Prostate gland (tissue), 2 donors: ENCODE data around the gene HACD2. TPM values are rescaled to one million over a fixed set of nuclear protein-coding genes. Genes with fewer than 3 reads are reported as not detected.

Experiments
- DNase-seq: peaks from one replicate; pipeline ENCODE4 v3.0.0-alpha.2; 2019; ENCODE audit warnings: low spot score
- H3K27ac ChIP-seq, 2 donors: fragments of 200-600 bp; sonication (generic); 2 replicates each; pipeline ENCODE4 v1.5.1; 2017 to 2019
- H3K27me3 ChIP-seq: fragments of 200-600 bp; sonication (generic); replicated peaks from 2 replicates; pipeline ENCODE4 v1.5.1; 2019; ENCODE audit not compliant: insufficient read depth
- H3K36me3 ChIP-seq, 2 donors: fragments of 200-600 bp; sonication (generic); 1 replicate in 1 of 2; 2 replicates in 1 of 2; pipeline versions ENCODE4 v1.5.1 to v1.8.1; 2017 to 2019
- H3K4me1 ChIP-seq: fragments of 200-600 bp; sonication (generic); replicated peaks from 2 replicates; pipeline ENCODE4 v1.5.1; 2019
- H3K4me3 ChIP-seq, 2 donors: fragments of 200-600 bp; sonication (generic); 2 replicates each; pipeline ENCODE4 v1.5.1; 2017 to 2019
- H3K9me3 ChIP-seq: fragments of 200-600 bp; sonication (generic); 2 replicates; pipeline ENCODE4 v1.5.1; 2017
- CTCF ChIP-seq, 4 experiments: fragments of 200-600 bp in 2 of 4; fragments of 450-650 bp in 2 of 4; sonication (generic) in 2 of 4; IDR thresholded peaks; 1 replicate in 3 of 4; 2 replicates in 1 of 4; pipeline ENCODE4 v1.5.1; 2016 to 2019; ENCODE audit warnings: antibody characterized with exemption in 4 of 4, mild to moderate bottlenecking in 2 of 4, moderate library complexity in 2 of 4
- POLR2A ChIP-seq: fragments of 450-650 bp; IDR thresholded peaks from one replicate; pipeline ENCODE4 v1.6.1; 2016; ENCODE audit warnings: antibody characterized with exemption, mild to moderate bottlenecking
- POLR2AphosphoS5 ChIP-seq: sonication (generic); formaldehyde crosslinking; IDR thresholded peaks from one replicate; pipeline ENCODE4 v1.6.1; 2017; ENCODE audit warnings: antibody characterized with exemption
- WGBS: methylation state at CpG from one replicate; pipeline ENCODE4 v1.1.5; 2018; 5-methylcytosine and 5-hydroxymethylcytosine counted together
- intact Hi-C: fragments of 100-400 bp; cut with DNase I; formaldehyde crosslinking; loops from one replicate; pipeline ENCODE4 v1.14.2; 2022
- total RNA-seq, 2 donors: library from RNA; depleted of rRNA; stranded (reverse); fragments of >200 nt; gene quantifications; one replicate each; pipeline ENCODE4 v1.1.0, GENCODE V29; 2016

Gene HACD2
- total RNA-seq, 2 donors from 2014 or later, result 36.5 to 65.6 TPM

- DNase-seq, result no peak
- no peaks in the 10 kb centered on the region for H3K27me3 ChIP-seq
- WGBS, result 99% methylated on average over 2 of the region's 2 CpGs
- intact Hi-C loops, result no loop called here
- H3K27ac ChIP-seq, result no peak overlapping the region
- no peaks in the 10 kb centered on the region for H3K4me1 ChIP-seq
- H3K9me3 ChIP-seq, result no peaks in the 10 kb centered on the region
- H3K4me3 ChIP-seq, result no peak overlapping the region
- no peak for TF ChIP-seq CTCF (IDR thresholded peaks at IDR 0.05)
- no peak for TF ChIP-seq POLR2AphosphoS5
- no peak for TF ChIP-seq POLR2A
- no peaks in the 10 kb centered on the region for H3K36me3 ChIP-seq
Measured at GRCh38 chr3:123528130-123528529, 56.7 kb downstream of the HACD2 start.

- no peak overlapping the region for H3K4me3 ChIP-seq
- no peak for TF ChIP-seq POLR2AphosphoS5
- no peak for TF ChIP-seq CTCF (IDR thresholded peaks at IDR 0.05)
- TF ChIP-seq POLR2A, result no peak
- H3K9me3 ChIP-seq, result no peaks in the 10 kb centered on the region
- no peak overlapping the region for H3K27ac ChIP-seq
- DNase-seq, result no peak
- 92% methylated on average over 3 of the region's 3 CpGs for WGBS
- intact Hi-C loops, result no loop called here
- H3K36me3 ChIP-seq, result no peaks in the 10 kb centered on the region
- H3K4me1 ChIP-seq, result no peaks in the 10 kb centered on the region
- no peaks in the 10 kb centered on the region for H3K27me3 ChIP-seq
Measured at GRCh38 chr3:123527046-123527445, 57.8 kb downstream of the HACD2 start.

- Histone ChIP-seq H3K27ac (no peak overlapping the region), H3K4me1 (no peaks in the 10 kb centered on the region), H3K36me3 (no peaks in the 10 kb centered on the region), H3K9me3 (no peaks in the 10 kb centered on the region), H3K4me3 (no peak overlapping the region), H3K27me3 (no peaks in the 10 kb centered on the region)
- TF ChIP-seq POLR2AphosphoS5 (no peak), CTCF (IDR thresholded peaks at IDR 0.05) (no peak), POLR2A (no peak)
- 88% methylated on average over 1 of the region's 1 CpG for WGBS
- intact Hi-C loops, result no loop called here
- DNase-seq, result no peak
Measured at GRCh38 chr3:123526474-123526873, 58.4 kb downstream of the HACD2 start.

- Histone ChIP-seq H3K36me3 (no peaks in the 10 kb centered on the region), H3K9me3 (no peaks in the 10 kb centered on the region), H3K27ac (no peak overlapping the region), H3K4me1 (no peaks in the 10 kb centered on the region), H3K4me3 (no peak overlapping the region), H3K27me3 (no peaks in the 10 kb centered on the region)
- intact Hi-C loops, result no loop called here
- no peak for DNase-seq
- WGBS, result 68% methylated on average over 3 of the region's 3 CpGs
- TF ChIP-seq POLR2A (no peak), POLR2AphosphoS5 (no peak), CTCF (IDR thresholded peaks at IDR 0.05) (no peak)
Measured at GRCh38 chr3:123525433-123525832, 59.4 kb downstream of the HACD2 start.

- TF ChIP-seq CTCF (IDR thresholded peaks at IDR 0.05), result no peak
- TF ChIP-seq POLR2AphosphoS5, result no peak
- no peak for TF ChIP-seq POLR2A
- no peaks in the 10 kb centered on the region for H3K27me3 ChIP-seq
- H3K4me1 ChIP-seq, result no peaks in the 10 kb centered on the region
- no peak overlapping the region for H3K27ac ChIP-seq
- intact Hi-C loops, result no loop called here
- no peak for DNase-seq
- 34% methylated on average over 4 of the region's 4 CpGs for WGBS
- H3K9me3 ChIP-seq, result no peaks in the 10 kb centered on the region
- H3K4me3 ChIP-seq, result no peak overlapping the region
- H3K36me3 ChIP-seq, result no peaks in the 10 kb centered on the region
Measured at GRCh38 chr3:123524981-123525380, 59.9 kb downstream of the HACD2 start.
